ENCODE data around the gene F13A1. TPM values are rescaled to one million over a fixed set of nuclear protein-coding genes. Genes with fewer than 3 reads are reported as not detected.

The F13A1 gene
- total and polyA plus RNA-seq, 2 of the 13 experiments (the other 11 are each of a cell fraction or from before 2014, with no cell fraction given), result not detected

DNA sequence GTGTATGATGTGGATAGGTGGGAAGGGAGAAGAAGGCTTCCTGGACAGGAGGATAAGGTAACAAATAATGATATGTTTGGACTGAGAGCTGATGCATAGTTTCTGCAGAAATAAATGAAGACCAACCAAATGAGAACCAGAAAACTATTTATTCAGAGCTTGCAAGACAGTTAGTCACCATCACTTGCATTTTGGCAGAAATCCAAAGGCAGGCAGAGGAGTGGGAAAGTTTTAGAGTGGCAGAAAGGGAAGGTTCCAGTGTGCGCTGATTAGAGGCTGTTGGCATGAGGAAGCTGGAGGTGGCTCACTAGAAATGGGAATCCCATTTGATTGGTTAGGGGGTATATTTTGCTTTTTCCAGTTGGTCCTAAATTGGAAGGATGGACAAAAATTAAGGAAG lies 13.0 kb upstream of the F13A1 start:
- ATAC-seq, result no peak
- H3K4me1 ChIP-seq (ENCODE audit: insufficient read depth, low read length), result no peaks in the 10 kb centered on the region
- BruUV-seq (replicated peaks), result no TSS peak
- in situ Hi-C loops (cut with HindIII; ENCODE audit: extremely low pct_ligation_motif_present, low pct_unique_long_range_greater_than_20kb) (no loop called here), intact Hi-C loops (cut with micrococcal nuclease; ENCODE audit: unreplicated experiment) (no loop called here)
- no peak for FAIRE-seq
- no peak for TF ChIP-seq SMAD3 (CRISPR knock-in tag; IDR thresholded peaks at IDR 0.05)
- no peak overlapping the region for H3K4me3 ChIP-seq (replicated peaks in 1 of 3; ENCODE audit: insufficient read depth in 1 of 3, low read depth in 2 of 3, low read length in 3 of 3)
- no peak overlapping the region for H3K4me2 ChIP-seq (ENCODE audit: low read depth, low read length)
- H3K36me3 ChIP-seq (replicated peaks in 1 of 2; ENCODE audit: control insufficient read depth in 1 of 2, insufficient read depth in 2 of 2, low read length in 2 of 2), result no peaks in the 10 kb centered on the region
- no peak overlapping the region for H3K9ac ChIP-seq (ENCODE audit: insufficient read depth, low read depth, low read length)
- no peak overlapping the region for H2AFZ ChIP-seq (ENCODE audit: low read length)
- ChIA-PET CTCF (ENCODE audit: low intra/inter-chr PET ratio, low total read pairs) (no interaction called here), POLR2A (no interaction called here)
- peaks cover 0 to 16% of the 10 kb centered on the region in 2 experiments; a peak in 2 of 5 replicates for H3K27me3 ChIP-seq (ENCODE audit: control insufficient read depth in 1 of 2, insufficient read depth in 2 of 2, low read length in 2 of 2)
- 69% methylated on average over 1 of the region's 1 CpG for WGBS (ENCODE audit: low lambda C conversion rate)
- H3K79me2 ChIP-seq (ENCODE audit: insufficient read depth, low read length), result no peaks in the 10 kb centered on the region
- no peaks in the 10 kb centered on the region for H4K20me1 ChIP-seq (ENCODE audit: insufficient read depth, low read length)
- H3K9me3 ChIP-seq (ENCODE audit: low read length), result no peaks in the 10 kb centered on the region
- H3K27ac ChIP-seq (ENCODE audit: extremely low read length, insufficient read depth, low read length), result no peak overlapping the region
- no peak for DNase-seq (ENCODE audit: low spot score)

DNA sequence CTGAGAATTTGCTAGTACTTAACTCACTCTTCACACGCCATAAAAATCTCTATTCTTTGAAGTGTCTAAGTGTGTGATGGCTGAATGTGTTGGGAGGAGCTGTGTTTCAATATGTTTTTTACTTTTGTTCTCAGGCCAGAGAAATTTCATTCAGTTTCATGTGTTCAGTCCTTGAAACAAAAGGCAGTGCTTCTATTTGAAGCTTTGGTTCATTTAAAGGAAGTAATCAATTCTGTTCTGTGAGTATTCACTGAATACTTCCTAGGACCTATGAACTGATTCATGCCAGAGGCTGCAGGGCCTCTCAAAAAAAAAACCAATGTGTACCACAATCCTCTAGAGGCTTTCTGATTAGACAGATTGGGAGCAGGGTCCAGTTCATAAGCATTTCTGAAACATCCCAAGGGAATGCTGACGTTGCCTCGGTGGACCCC lies 12.4 kb upstream of the F13A1 start:
- Histone ChIP-seq H3K9ac (ENCODE audit: insufficient read depth, low read depth, low read length) (no peak overlapping the region), H3K9me3 (ENCODE audit: low read length) (no peaks in the 10 kb centered on the region), H3K4me3 (replicated peaks in 1 of 3; ENCODE audit: insufficient read depth in 1 of 3, low read depth in 2 of 3, low read length in 3 of 3) (no peak overlapping the region), H3K36me3 (replicated peaks in 1 of 2; ENCODE audit: control insufficient read depth in 1 of 2, insufficient read depth in 2 of 2, low read length in 2 of 2) (no peaks in the 10 kb centered on the region), H3K27ac (ENCODE audit: extremely low read length, insufficient read depth, low read length) (no peak overlapping the region), H3K4me2 (ENCODE audit: low read depth, low read length) (no peak overlapping the region), H2AFZ (ENCODE audit: low read length) (no peak overlapping the region), H3K4me1 (ENCODE audit: insufficient read depth, low read length) (no peaks in the 10 kb centered on the region), H4K20me1 (ENCODE audit: insufficient read depth, low read length) (no peaks in the 10 kb centered on the region), H3K27me3 (ENCODE audit: control insufficient read depth in 1 of 2, insufficient read depth in 2 of 2, low read length in 2 of 2) (peaks cover 0 to 16% of the 10 kb centered on the region in 2 experiments; a peak in 2 of 5 replicates), H3K79me2 (ENCODE audit: insufficient read depth, low read length) (no peaks in the 10 kb centered on the region)
- BruUV-seq (replicated peaks), result no TSS peak
- no peak for DNase-seq (ENCODE audit: low spot score)
- ATAC-seq, result no peak
- WGBS (ENCODE audit: low lambda C conversion rate), result 2% methylated on average over 3 of the region's 3 CpGs
- FAIRE-seq, result no peak
- in situ Hi-C loops (cut with HindIII; ENCODE audit: extremely low pct_ligation_motif_present, low pct_unique_long_range_greater_than_20kb) (no loop called here), intact Hi-C loops (cut with micrococcal nuclease; ENCODE audit: unreplicated experiment) (no loop called here)
- POLR2A ChIA-PET, result no interaction called here
- CTCF ChIA-PET (ENCODE audit: low intra/inter-chr PET ratio, low total read pairs), result no interaction called here
- no peak for TF ChIP-seq ZSCAN22 (CRISPR knock-in tag; IDR thresholded peaks at IDR 0.05)
- no peak for TF ChIP-seq PTBP1 (IDR thresholded peaks at IDR 0.05; ENCODE audit: low read depth, low read length, poor library complexity, severe bottlenecking)
- no peak for TF ChIP-seq POLR2AphosphoS2 (IDR thresholded peaks at IDR 0.05; ENCODE audit: low read depth, low read length)
- no peak for TF ChIP-seq MEIS1 (CRISPR knock-in tag; IDR thresholded peaks at IDR 0.05; ENCODE audit: borderline replicate concordance)
- TF ChIP-seq ZNF816 (CRISPR knock-in tag; IDR thresholded peaks at IDR 0.05; ENCODE audit: borderline replicate concordance), result no peak
- no peak for TF ChIP-seq ZFP36L2 (CRISPR knock-in tag; IDR thresholded peaks at IDR 0.05)
- TF ChIP-seq, protein P1, sequence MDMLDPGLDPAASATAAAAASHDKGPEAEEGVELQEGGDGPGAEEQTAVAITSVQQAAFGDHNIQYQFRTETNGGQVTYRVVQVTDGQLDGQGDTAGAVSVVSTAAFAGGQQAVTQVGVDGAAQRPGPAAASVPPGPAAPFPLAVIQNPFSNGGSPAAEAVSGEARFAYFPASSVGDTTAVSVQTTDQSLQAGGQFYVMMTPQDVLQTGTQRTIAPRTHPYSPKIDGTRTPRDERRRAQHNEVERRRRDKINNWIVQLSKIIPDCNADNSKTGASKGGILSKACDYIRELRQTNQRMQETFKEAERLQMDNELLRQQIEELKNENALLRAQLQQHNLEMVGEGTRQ (IDR thresholded peaks at IDR 0.05; ENCODE audit: low read depth, low read length), result no peak
- TF ChIP-seq, protein P1 (CRISPR knock-in tag; IDR thresholded peaks at IDR 0.05; ENCODE audit: borderline replicate concordance), result no peak
- TF ChIP-seq, protein P2, sequence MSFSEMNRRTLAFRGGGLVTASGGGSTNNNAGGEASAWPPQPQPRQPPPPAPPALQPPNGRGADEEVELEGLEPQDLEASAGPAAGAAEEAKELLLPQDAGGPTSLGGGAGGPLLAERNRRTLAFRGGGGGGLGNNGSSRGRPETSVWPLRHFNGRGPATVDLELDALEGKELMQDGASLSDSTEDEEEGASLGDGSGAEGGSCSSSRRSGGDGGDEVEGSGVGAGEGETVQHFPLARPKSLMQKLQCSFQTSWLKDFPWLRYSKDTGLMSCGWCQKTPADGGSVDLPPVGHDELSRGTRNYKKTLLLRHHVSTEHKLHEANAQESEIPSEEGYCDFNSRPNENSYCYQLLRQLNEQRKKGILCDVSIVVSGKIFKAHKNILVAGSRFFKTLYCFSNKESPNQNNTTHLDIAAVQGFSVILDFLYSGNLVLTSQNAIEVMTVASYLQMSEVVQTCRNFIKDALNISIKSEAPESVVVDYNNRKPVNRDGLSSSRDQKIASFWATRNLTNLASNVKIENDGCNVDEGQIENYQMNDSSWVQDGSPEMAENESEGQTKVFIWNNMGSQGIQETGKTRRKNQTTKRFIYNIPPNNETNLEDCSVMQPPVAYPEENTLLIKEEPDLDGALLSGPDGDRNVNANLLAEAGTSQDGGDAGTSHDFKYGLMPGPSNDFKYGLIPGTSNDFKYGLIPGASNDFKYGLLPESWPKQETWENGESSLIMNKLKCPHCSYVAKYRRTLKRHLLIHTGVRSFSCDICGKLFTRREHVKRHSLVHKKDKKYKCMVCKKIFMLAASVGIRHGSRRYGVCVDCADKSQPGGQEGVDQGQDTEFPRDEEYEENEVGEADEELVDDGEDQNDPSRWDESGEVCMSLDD (CRISPR knock-in tag; IDR thresholded peaks at IDR 0.05; ENCODE audit: borderline replicate concordance), result no peak
- TF ChIP-seq ZKSCAN1 (IDR thresholded peaks at IDR 0.05; ENCODE audit: low read length), result no peak

All from HepG2 (cell line).